Astrocyte (in vitro differentiated cells and primary cell): ENCODE measurements around the gene TCTA. TPM values are rescaled to one million over a fixed set of nuclear protein-coding genes. Genes with fewer than 3 reads are reported as not detected.

ENCODE experiments used
- DNase-seq: peaks from one replicate; pipeline ENCODE4 v3.0.0-alpha.2; 2010; ENCODE audit warnings: low read depth
- FAIRE-seq: peaks from 2 replicates; lab custom pipeline; 2011; peaks lifted over from hg19 to GRCh38; lab: Jason Lieb, UNC
- H2AFZ ChIP-seq: 2 replicates; pipeline ENCODE4 v1.6.0; 2012; ENCODE audit warnings: low read depth, low read length, inconsistent platforms
- H3K27ac ChIP-seq: 2 replicates; pipeline ENCODE4 v1.5.1; 2011; ENCODE audit warnings: low read depth, low read length, inconsistent platforms
- H3K27me3 ChIP-seq: 2 replicates; pipeline ENCODE4 v1.6.0; 2011; ENCODE audit warnings: low read length, inconsistent platforms; ENCODE audit not compliant: insufficient read depth
- H3K36me3 ChIP-seq: 2 replicates; pipeline ENCODE4 v1.5.1; 2011; ENCODE audit warnings: low read length, inconsistent platforms; ENCODE audit not compliant: insufficient read depth
- H3K4me1 ChIP-seq: 2 replicates; pipeline ENCODE4 v1.5.1; 2011; ENCODE audit warnings: low read length, inconsistent platforms; ENCODE audit not compliant: insufficient read depth
- H3K4me2 ChIP-seq: 2 replicates; pipeline ENCODE4 v1.6.0; 2012; ENCODE audit warnings: low read length, inconsistent platforms
- H3K4me3 ChIP-seq: 2 replicates; pipeline ENCODE4 v1.5.1; 2011; ENCODE audit warnings: low read depth, mild to moderate bottlenecking, low read length, inconsistent platforms; ENCODE audit not compliant: insufficient read depth
- H3K79me2 ChIP-seq: 2 replicates; pipeline ENCODE4 v1.6.0; 2012; ENCODE audit warnings: mild to moderate bottlenecking, low read length, inconsistent platforms; ENCODE audit not compliant: insufficient read depth
- H3K9ac ChIP-seq: 2 replicates; pipeline ENCODE4 v1.6.0; 2012; ENCODE audit warnings: mild to moderate bottlenecking, low read length, inconsistent platforms
- H3K9me3 ChIP-seq: 2 replicates; pipeline ENCODE4 v1.5.1; 2012; ENCODE audit warnings: low read depth, mild to moderate bottlenecking, low read length, inconsistent platforms; ENCODE audit not compliant: insufficient read depth
- H4K20me1 ChIP-seq: 2 replicates; pipeline ENCODE4 v1.6.0; 2012; ENCODE audit warnings: low read length, inconsistent platforms; ENCODE audit not compliant: insufficient read depth
- H3K27ac Mint-ChIP-seq: one replicate; pipeline ENCODE4 v1.8.0; 2021; ENCODE audit warnings: mild to moderate bottlenecking, mixed read lengths; ENCODE audit not compliant: unreplicated experiment
- H3K27me3 Mint-ChIP-seq: one replicate; pipeline ENCODE4 v1.8.0; 2021; ENCODE audit warnings: low read depth, mixed read lengths; ENCODE audit not compliant: unreplicated experiment
- H3K36me3 Mint-ChIP-seq: one replicate; pipeline ENCODE4 v1.8.0; 2021; ENCODE audit warnings: low read depth, mixed read lengths; ENCODE audit not compliant: unreplicated experiment
- H3K4me1 Mint-ChIP-seq: one replicate; pipeline ENCODE4 v1.8.0; 2021; ENCODE audit warnings: low read depth, mixed read lengths; ENCODE audit not compliant: unreplicated experiment
- H3K4me3 Mint-ChIP-seq: one replicate; pipeline ENCODE4 v1.8.0; 2021; ENCODE audit warnings: mild to moderate bottlenecking, moderate library complexity, mixed read lengths; ENCODE audit not compliant: unreplicated experiment
- H3K9me3 Mint-ChIP-seq: one replicate; pipeline ENCODE4 v1.8.0; 2021; ENCODE audit warnings: mild to moderate bottlenecking, mixed read lengths; ENCODE audit not compliant: unreplicated experiment
- EZH2 ChIP-seq: IDR thresholded peaks from 2 replicates; pipeline ENCODE4 v1.6.1; 2012; ENCODE audit warnings: mild to moderate bottlenecking, low read length, inconsistent platforms; ENCODE audit not compliant: insufficient read depth
- total RNA-seq: library from RNA; stranded (reverse); gene quantifications from 2 replicates; pipeline ENCODE4 v1.2.1, GENCODE V29; 2021
- TF ChIP-seq, protein P1 (sequence below): IDR thresholded peaks from 2 replicates; pipeline ENCODE4 v1.5.1; 2011; ENCODE audit warnings: low read depth, mild to moderate bottlenecking, inconsistent platforms, low read length, moderate library complexity; ENCODE audit not compliant: insufficient read depth

The TCTA gene
- total RNA-seq, 1 donor from 2014 or later: 15.3 TPM

DNA sequence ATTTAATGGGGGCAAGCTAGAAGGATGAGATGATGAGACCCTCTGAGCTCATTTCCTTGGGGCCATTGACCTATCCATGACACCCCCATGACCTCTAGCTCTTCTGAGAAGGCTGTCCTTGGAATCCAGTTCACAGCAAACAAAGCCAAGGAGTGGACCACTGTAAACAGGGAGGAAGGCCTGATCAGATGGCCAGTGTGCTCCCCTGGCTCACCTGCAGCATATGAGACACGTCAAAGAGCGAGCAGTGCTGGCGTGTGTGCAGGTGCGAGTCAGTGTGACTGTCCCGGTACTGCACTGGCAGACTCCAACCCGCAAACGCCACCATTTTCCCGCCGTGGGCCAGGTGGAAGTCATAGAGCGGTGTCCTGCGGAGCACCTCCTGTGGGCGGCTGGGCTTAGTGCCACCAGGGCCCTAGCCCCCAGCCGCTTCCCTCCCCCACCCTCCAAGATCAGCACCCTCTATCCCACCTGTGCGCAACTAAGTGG lies 9.7 kb downstream of the TCTA start:
- no peak overlapping the region for H2AFZ ChIP-seq
- Mint-ChIP-seq H3K36me3 (peaks cover 20% of the 10 kb centered on the region), H3K27ac (peak overlapping the region; percentile 90), H3K4me1 (peaks cover 24% of the 10 kb centered on the region), H3K27me3 (no peaks in the 10 kb centered on the region), H3K9me3 (no peaks in the 10 kb centered on the region), H3K4me3 (peak overlapping the region; percentile 73)
- no peak overlapping the region for H3K9ac ChIP-seq
- no peaks in the 10 kb centered on the region for H3K79me2 ChIP-seq
- H3K27ac ChIP-seq: peak overlapping the region; percentile 37
- no peaks in the 10 kb centered on the region for H3K27me3 ChIP-seq
- H3K36me3 ChIP-seq: no peaks in the 10 kb centered on the region
- no peak overlapping the region for H3K4me3 ChIP-seq
- TF ChIP-seq EZH2: no peak
- TF ChIP-seq, protein P1, sequence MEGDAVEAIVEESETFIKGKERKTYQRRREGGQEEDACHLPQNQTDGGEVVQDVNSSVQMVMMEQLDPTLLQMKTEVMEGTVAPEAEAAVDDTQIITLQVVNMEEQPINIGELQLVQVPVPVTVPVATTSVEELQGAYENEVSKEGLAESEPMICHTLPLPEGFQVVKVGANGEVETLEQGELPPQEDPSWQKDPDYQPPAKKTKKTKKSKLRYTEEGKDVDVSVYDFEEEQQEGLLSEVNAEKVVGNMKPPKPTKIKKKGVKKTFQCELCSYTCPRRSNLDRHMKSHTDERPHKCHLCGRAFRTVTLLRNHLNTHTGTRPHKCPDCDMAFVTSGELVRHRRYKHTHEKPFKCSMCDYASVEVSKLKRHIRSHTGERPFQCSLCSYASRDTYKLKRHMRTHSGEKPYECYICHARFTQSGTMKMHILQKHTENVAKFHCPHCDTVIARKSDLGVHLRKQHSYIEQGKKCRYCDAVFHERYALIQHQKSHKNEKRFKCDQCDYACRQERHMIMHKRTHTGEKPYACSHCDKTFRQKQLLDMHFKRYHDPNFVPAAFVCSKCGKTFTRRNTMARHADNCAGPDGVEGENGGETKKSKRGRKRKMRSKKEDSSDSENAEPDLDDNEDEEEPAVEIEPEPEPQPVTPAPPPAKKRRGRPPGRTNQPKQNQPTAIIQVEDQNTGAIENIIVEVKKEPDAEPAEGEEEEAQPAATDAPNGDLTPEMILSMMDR: no peak
- H3K9me3 ChIP-seq: no peaks in the 10 kb centered on the region
- FAIRE-seq (no peak), DNase-seq (no peak)
- no peaks in the 10 kb centered on the region for H4K20me1 ChIP-seq
- H3K4me2 ChIP-seq: peak overlapping the region; percentile 46
- H3K4me1 ChIP-seq: peaks cover 26% of the 10 kb centered on the region

DNA sequence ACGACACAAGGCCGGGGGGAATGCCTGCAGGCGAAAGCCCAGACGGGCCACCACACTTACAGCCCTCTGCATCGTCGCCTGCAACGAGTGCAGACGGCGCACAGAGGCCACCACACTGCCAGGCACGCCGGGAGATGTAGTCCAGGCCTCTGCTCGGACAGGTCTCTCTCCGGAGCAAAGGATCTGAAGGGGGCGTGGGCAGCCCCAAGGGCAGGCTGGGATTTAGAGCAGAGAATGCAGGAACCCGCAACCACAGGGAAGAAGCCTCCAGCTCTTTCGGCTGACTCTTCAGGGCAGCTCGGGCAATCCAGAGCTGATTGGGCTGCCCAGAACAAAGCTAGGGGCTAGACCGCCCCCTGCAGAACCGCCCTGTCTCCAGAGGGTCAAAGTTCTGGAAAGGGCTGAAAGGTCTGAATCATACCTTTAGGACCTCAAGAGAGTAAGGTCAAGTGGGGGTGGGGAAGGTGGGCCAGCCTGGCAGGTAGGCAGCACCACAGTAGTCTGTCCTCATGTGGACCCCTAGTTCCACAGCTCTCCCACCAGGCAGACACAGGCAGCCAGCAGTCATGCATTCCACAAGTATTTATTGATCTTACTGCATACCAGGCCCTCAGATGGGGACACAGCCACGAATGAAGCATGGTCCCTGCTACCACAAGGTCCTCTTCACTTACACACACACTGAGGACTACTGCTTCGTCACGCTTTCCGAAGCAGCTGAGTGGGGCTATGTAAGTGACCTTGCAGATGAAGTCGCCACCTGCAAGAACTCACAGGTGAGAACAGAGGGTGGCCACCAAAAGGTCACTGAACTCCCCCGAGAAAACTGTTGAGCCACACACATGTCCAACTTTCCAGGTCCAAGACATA lies 10.4 kb downstream of the TCTA start, which contains the start of gene AMT:
Gene AMT, minus strand, starts transcription at position 95 of the 870 bp plus-strand sequence. Its CDS starts 23 bp downstream, at position 72.
- H3K9me3 ChIP-seq: no peaks in the 10 kb centered on the region
- peaks cover 20% of the 10 kb centered on the region for H3K36me3 Mint-ChIP-seq
- peaks cover 22% of the 10 kb centered on the region for H3K4me1 Mint-ChIP-seq
- no peaks in the 10 kb centered on the region for H3K9me3 Mint-ChIP-seq
- H3K4me1 ChIP-seq: peaks cover 26% of the 10 kb centered on the region
- no peaks in the 10 kb centered on the region for H3K79me2 ChIP-seq
- peak within 1 kb of the TSS; percentile 90 for H3K27ac Mint-ChIP-seq
- DNase-seq (no peak), FAIRE-seq (no peak)
- no peak for TF ChIP-seq EZH2
- TF ChIP-seq, protein P1: no peak
- peak within 1 kb of the TSS; percentile 73 for H3K4me3 Mint-ChIP-seq
- no peak within 1 kb of the TSS for H3K9ac ChIP-seq
- no peaks in the 10 kb centered on the region for H3K27me3 ChIP-seq
- no peak within 1 kb of the TSS for H3K4me3 ChIP-seq
- no peaks in the 10 kb centered on the region for H3K27me3 Mint-ChIP-seq
- no peaks in the 10 kb centered on the region for H4K20me1 ChIP-seq
- H2AFZ ChIP-seq: no peak within 1 kb of the TSS
- no peaks in the 10 kb centered on the region for H3K36me3 ChIP-seq
- peak within 1 kb of the TSS; percentile 37 for H3K27ac ChIP-seq
- H3K4me2 ChIP-seq: peak within 1 kb of the TSS; percentile 46

DNA sequence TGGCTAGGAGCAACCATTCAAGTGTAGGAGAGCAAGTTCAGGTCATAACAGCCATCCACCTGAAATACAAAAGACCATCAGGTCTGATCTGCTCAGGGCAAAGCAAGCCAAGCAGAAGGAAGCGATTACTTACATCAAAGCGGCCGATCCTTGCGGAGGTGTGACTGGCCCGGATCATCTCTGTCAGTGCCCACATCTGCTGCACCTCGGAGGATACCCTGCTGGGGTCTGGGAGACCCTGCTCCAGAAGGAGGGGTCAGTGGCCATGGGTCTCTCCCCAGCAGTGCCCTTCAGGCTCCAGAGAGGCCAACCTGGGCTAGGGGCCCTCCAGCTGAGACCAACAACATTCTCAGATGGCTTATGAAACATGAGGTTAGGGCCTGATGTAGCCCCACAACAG lies 12.6 kb downstream of the TCTA start:
- Histone ChIP-seq H3K9ac (no peak overlapping the region), H4K20me1 (no peaks in the 10 kb centered on the region), H3K27ac (no peak overlapping the region), H3K27me3 (no peaks in the 10 kb centered on the region), H3K79me2 (no peaks in the 10 kb centered on the region), H3K4me1 (peaks cover 29% of the 10 kb centered on the region), H2AFZ (no peak overlapping the region), H3K36me3 (no peaks in the 10 kb centered on the region), H3K9me3 (no peaks in the 10 kb centered on the region), H3K4me2 (no peak overlapping the region), H3K4me3 (no peak overlapping the region)
- H3K4me1 Mint-ChIP-seq: peaks cover 22% of the 10 kb centered on the region
- TF ChIP-seq, protein P1: no peak
- TF ChIP-seq EZH2: no peak
- no peaks in the 10 kb centered on the region for H3K27me3 Mint-ChIP-seq
- no peak overlapping the region for H3K4me3 Mint-ChIP-seq
- no peak for FAIRE-seq
- no peak overlapping the region for H3K27ac Mint-ChIP-seq
- no peak for DNase-seq
- H3K9me3 Mint-ChIP-seq: no peaks in the 10 kb centered on the region
- H3K36me3 Mint-ChIP-seq: peaks cover 16% of the 10 kb centered on the region
